Chondrocyte (in vitro differentiated cells): ENCODE data around the gene ACAA1. TPM values are rescaled to one million over a fixed set of nuclear protein-coding genes. Genes with fewer than 3 reads are reported as not detected.

Experiments
- DNase-seq: peaks from one replicate; pipeline ENCODE4 v3.0.0; 2021; ENCODE audit warnings: mixed read lengths, low spot score
- H3K27ac Mint-ChIP-seq: one replicate; pipeline ENCODE4 v1.8.0; 2021; ENCODE audit warnings: mild to moderate bottlenecking, moderate library complexity, mixed read lengths; ENCODE audit not compliant: unreplicated experiment
- H3K27me3 Mint-ChIP-seq: 2 replicates; pipeline ENCODE4 v1.8.0; 2021; ENCODE audit warnings: low read depth, mixed read lengths
- H3K36me3 Mint-ChIP-seq: 2 replicates; pipeline ENCODE4 v1.8.0; 2021; ENCODE audit warnings: low read depth, mixed read lengths
- H3K4me1 Mint-ChIP-seq: 2 replicates; pipeline ENCODE4 v1.8.0; 2021; ENCODE audit warnings: low read depth, mild to moderate bottlenecking, mixed read lengths
- H3K4me3 Mint-ChIP-seq: one replicate; pipeline ENCODE4 v1.8.0; 2021; ENCODE audit warnings: mild to moderate bottlenecking, moderate library complexity, mixed read lengths; ENCODE audit not compliant: unreplicated experiment
- H3K9me3 Mint-ChIP-seq: 2 replicates; pipeline ENCODE4 v1.8.0; 2021; ENCODE audit warnings: low read depth, mixed read lengths
- CTCF ChIP-seq: fragments of 200-600 bp; sonication (generic); IDR thresholded peaks from 2 replicates; pipeline ENCODE4 v1.5.0; 2021; ENCODE audit warnings: antibody characterized with exemption, mild to moderate bottlenecking, moderate library complexity
- total RNA-seq: library from RNA; stranded (reverse); gene quantifications from 3 replicates; pipeline ENCODE4 v1.2.1, GENCODE V29; 2021

ACAA1 gene
- total RNA-seq, 1 donor from 2014 or later: 48.6 TPM

- Mint-ChIP-seq H3K27me3 (peaks cover 8% of the 10 kb centered on the region), H3K4me3 (no peak overlapping the region), H3K9me3 (no peaks in the 10 kb centered on the region), H3K27ac (no peak overlapping the region), H3K36me3 (peaks cover 14% of the 10 kb centered on the region), H3K4me1 (no peaks in the 10 kb centered on the region)
- DNase-seq: no peak
- no peak for TF ChIP-seq CTCF
Measured at GRCh38 chr3:38119821-38120692, 16.9 kb downstream of the ACAA1 start.

GRCh38 chr3:38119248-38119544 lies 17.7 kb downstream of the ACAA1 start:
- Mint-ChIP-seq H3K27me3 (peaks cover 8% of the 10 kb centered on the region), H3K36me3 (peaks cover 8% of the 10 kb centered on the region), H3K4me1 (no peaks in the 10 kb centered on the region), H3K4me3 (no peak overlapping the region), H3K27ac (no peak overlapping the region), H3K9me3 (no peaks in the 10 kb centered on the region)
- no peak for TF ChIP-seq CTCF
- no peak for DNase-seq

- peaks cover 8% of the 10 kb centered on the region for H3K27me3 Mint-ChIP-seq
- no peak overlapping the region for H3K4me3 Mint-ChIP-seq
- H3K36me3 Mint-ChIP-seq: peaks cover 8% of the 10 kb centered on the region
- H3K4me1 Mint-ChIP-seq: no peaks in the 10 kb centered on the region
- no peaks in the 10 kb centered on the region for H3K9me3 Mint-ChIP-seq
- no peak for DNase-seq
- no peak for TF ChIP-seq CTCF
- H3K27ac Mint-ChIP-seq: no peak overlapping the region
Measured at GRCh38 chr3:38118421-38119247, 18.3 kb downstream of the ACAA1 start.

- H3K27me3 Mint-ChIP-seq: peaks cover 8% of the 10 kb centered on the region
- no peaks in the 10 kb centered on the region for H3K4me1 Mint-ChIP-seq
- H3K36me3 Mint-ChIP-seq: peaks cover 7% of the 10 kb centered on the region
- H3K27ac Mint-ChIP-seq: no peak overlapping the region
- no peaks in the 10 kb centered on the region for H3K9me3 Mint-ChIP-seq
- DNase-seq: no peak
- peak; percentile 83 for TF ChIP-seq CTCF
- H3K4me3 Mint-ChIP-seq: no peak overlapping the region
Measured at GRCh38 chr3:38117748-38118420, 19.0 kb downstream of the ACAA1 start.

GRCh38 chr3:38117163-38117716 lies 19.7 kb downstream of the ACAA1 start:
- H3K4me1 Mint-ChIP-seq: no peaks in the 10 kb centered on the region
- peaks cover 8% of the 10 kb centered on the region for H3K27me3 Mint-ChIP-seq
- H3K9me3 Mint-ChIP-seq: no peaks in the 10 kb centered on the region
- no peak for TF ChIP-seq CTCF
- no peak overlapping the region for H3K4me3 Mint-ChIP-seq
- DNase-seq: no peak
- peaks cover 4% of the 10 kb centered on the region for H3K36me3 Mint-ChIP-seq
- H3K27ac Mint-ChIP-seq: no peak overlapping the region
